Fibroblast of skin of left quadriceps (primary cell): ENCODE results near the gene GLTP.
"Not testable (repeated sequence)": the region's sequence is repeated elsewhere in the genome, so short reads cannot be mapped to it uniquely, and the experiment has no call there.

Source experiments
- DNase-seq, 2 experiments: peaks; one replicate each; pipeline ENCODE4 v3.0.0-alpha.2; 2013; ENCODE audit warnings: low read depth in 2 of 2

Gene GLTP

GRCh38 chr12:109880043-109880931 is at the start of gene GLTP:
Gene GLTP (minus strand): TSS chr12:109880541. CDS start chr12:109880374, 167 bp downstream.
- peak; percentile 54 to 59 for DNase-seq

- DNase-seq, result not testable (repeated sequence)
These were observed 49.0 kb upstream of the GLTP start for GRCh38 chr12:109929326-109929725.

GRCh38 chr12:109928058-109928656 is 47.8 kb upstream of the GLTP start:
- DNase-seq, result no peak

GRCh38 chr12:109927622-109928021 is 47.3 kb upstream of the GLTP start:
- no peak for DNase-seq

- no peak for DNase-seq
These were observed 46.3 kb upstream of the GLTP start for GRCh38 chr12:109926488-109927210.

GRCh38 chr12:109926016-109926415 is 45.7 kb upstream of the GLTP start:
- no peak for DNase-seq

- no peak for DNase-seq
These were observed 45.0 kb upstream of the GLTP start for GRCh38 chr12:109925185-109925840.

GRCh38 chr12:109923481-109924245 is 43.3 kb upstream of the GLTP start:
- no peak for DNase-seq

- DNase-seq, result no peak
These were observed 42.7 kb upstream of the GLTP start for GRCh38 chr12:109923038-109923437.

GRCh38 chr12:109921982-109922381 is 41.6 kb upstream of the GLTP start:
- DNase-seq, result no peak

GRCh38 chr12:109920261-109920780 is 40.0 kb upstream of the GLTP start:
- peak in 1 of 2 experiments; percentile 14 for DNase-seq

GRCh38 chr12:109919456-109919855 is 39.1 kb upstream of the GLTP start:
- no peak for DNase-seq

GRCh38 chr12:109916045-109916444 is 35.7 kb upstream of the GLTP start:
- DNase-seq, result no peak

- DNase-seq, result no peak
These were observed 35.1 kb upstream of the GLTP start for GRCh38 chr12:109915171-109916040.

GRCh38 chr12:109914461-109914860 is 34.1 kb upstream of the GLTP start:
- no peak for DNase-seq

GRCh38 chr12:109912855-109913321 is 32.5 kb upstream of the GLTP start:
- DNase-seq, result no peak

GRCh38 chr12:109910969-109911348 is 30.6 kb upstream of the GLTP start:
- no peak for DNase-seq

- no peak for DNase-seq
These were observed 30.1 kb upstream of the GLTP start for GRCh38 chr12:109910254-109910968.

GRCh38 chr12:109905301-109905700 is 25.0 kb upstream of the GLTP start:
- no peak for DNase-seq
